GM12891 (cell line): Measurements from ENCODE around the gene DRG1.

Source experiments
- POLR2A ChIP-seq: IDR thresholded peaks from 2 replicates; pipeline ENCODE4 v1.6.1; 2011; ENCODE audit warnings: low read depth, low read length, control low read depth
- POLR2AphosphoS5 ChIP-seq: IDR thresholded peaks from 2 replicates; pipeline ENCODE4 v1.6.1; 2011; ENCODE audit warnings: low read depth, low read length, control low read depth
- POU2F2 ChIP-seq: IDR thresholded peaks from 2 replicates; pipeline ENCODE4 v1.6.1; 2011; ENCODE audit warnings: low read depth, mild to moderate bottlenecking, control low read depth, low read length, moderate library complexity
- TAF1 ChIP-seq: IDR thresholded peaks from 2 replicates; pipeline ENCODE4 v1.6.1; 2011; ENCODE audit warnings: low read depth, low read length, control low read depth

DNA sequence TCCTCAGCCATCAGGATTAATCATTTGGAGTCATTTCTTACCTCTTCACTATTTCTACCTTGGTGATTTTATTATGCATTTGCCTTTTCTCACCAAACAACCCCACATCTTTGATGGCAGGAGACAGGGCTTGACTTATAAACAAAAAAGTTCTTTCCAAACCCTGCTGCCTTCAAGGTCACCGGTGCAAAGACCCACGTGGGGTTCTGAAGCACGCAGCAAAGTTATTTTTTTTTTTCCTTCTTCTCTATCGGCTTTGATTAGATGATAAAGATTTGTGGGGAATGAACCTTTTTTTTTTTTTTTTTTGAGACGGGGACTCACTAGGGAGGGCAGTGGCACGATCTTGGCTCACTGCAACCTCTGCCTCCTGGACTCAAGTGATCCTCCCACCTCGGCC is 44.1 kb downstream of the DRG1 start:
- no peak for TF ChIP-seq POLR2AphosphoS5
- TF ChIP-seq POU2F2, result no peak
- no peak for TF ChIP-seq TAF1
- no peak for TF ChIP-seq POLR2A
